Measurements from ENCODE around the gene GABRG3.

GABRG3 gene

GRCh38 chr15:27097506-27097905, 126.5 kb downstream of the GABRG3 start:
- DNase-seq (ENCODE audit: low read depth) = no peak

DNA sequence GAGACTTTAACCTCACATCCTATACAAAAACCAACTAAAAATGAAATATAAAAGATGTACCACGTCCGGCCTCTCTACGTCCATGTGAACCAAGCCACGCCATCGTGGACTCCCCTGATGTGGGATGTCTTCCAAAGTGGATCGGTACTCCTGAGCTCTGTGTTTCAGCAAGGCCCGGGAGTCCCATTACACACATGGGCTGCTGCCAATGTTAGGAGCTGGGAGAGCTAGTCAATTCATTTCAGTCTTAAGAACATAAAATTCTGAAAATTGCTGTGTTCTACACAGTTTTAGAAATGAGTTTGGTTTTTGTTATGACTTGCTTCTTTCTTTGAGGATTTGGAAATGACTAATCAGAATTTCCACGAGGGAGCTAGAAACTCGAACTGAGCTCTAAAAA, 131.0 kb downstream of the GABRG3 start:
- DNase-seq (ENCODE audit: low read depth) = no peak

GRCh38 chr15:27111323-27111722, 140.3 kb downstream of the GABRG3 start:
- DNase-seq (ENCODE audit: low read depth) = no peak

DNA sequence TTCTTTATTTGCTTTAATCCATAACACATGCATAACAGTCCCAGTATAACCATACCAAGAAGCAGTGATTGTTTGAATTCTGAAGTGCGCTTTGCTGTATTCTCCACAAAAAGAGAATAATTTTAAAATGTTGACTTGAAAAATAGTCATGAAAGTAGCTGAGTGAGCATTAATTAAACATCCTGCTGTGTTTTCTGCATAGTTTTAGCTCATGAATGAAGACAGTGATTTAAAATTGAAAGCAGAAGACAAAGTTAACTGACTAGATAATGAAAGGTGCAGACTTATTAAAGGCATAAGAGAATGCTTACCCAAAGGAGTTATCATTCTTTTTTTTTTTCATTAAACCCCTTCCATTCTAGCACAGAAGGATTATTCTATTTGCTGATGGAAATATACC, 143.5 kb downstream of the GABRG3 start:
- no peak for DNase-seq (ENCODE audit: low read depth)

DNA sequence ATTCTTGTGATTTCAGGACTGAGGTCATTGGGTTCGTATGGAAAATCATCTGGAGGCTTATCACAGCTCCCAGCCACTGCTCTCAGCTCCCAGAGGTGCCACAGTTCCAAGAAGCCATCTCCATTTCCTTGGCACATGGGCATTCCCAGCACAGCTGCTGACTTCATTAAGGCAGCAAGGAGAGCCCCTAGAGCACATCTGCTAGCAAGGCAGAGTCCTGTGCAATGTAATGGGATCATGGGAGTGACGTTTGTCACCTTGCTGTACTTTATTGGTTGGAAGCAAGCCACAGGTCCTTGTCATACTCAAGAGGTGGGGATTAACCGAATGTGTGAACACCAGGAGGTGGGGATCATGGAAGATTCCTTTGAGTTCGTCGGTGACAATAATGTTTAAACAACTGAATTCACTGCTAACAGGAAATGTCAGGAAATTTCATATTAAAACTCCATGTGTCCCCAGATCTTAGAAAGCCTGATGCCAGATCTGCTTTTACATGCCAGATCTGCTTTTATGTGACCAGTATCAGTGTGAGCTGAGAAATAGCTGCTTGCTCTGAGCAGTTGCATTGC, 148.8 kb downstream of the GABRG3 start:
- DNase-seq (ENCODE audit: low read depth) = no peak

DNA sequence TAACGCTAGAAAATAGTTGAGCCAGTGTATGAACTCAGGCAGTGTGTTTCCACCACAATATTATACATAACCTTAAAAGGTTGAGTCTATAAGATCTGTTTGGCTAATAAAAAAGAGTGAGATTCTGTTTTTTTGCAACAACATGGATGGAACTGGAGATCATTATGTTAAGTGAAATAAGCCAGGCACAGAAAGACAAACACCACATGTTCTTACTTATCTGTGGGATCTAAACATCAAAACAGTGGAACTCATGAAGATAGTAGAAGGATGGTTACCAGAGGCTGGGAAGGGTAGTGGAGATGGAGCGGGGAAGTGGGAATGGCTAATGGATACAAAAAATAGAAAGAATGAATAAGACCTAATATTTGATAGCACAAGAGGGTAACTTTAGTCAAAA, 150.7 kb downstream of the GABRG3 start:
- DNase-seq (ENCODE audit: low read depth) = no peak

DNA sequence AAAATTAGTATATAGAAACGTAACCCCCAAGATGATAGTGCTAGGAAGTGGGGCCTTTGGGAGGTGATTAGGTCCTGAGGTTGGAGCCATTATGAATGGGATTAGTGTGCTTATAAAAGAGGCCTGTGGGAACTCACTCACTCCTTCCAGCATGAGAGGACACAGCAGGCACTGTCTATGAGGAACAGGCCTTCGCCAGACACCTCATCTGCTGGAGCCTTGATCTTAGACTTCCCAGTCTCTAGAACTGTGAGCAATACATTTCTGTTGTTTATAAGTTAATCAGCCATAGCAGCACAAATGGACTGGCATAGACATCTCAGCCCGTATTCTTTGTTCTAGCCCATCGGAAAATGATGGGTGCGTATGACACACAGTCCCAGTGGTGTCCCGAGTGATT, 152.3 kb downstream of the GABRG3 start:
- no peak for DNase-seq (ENCODE audit: low read depth)

- DNase-seq (ENCODE audit: low read depth) = no peak
Observed at GRCh38 chr15:27123808-27124207, 152.8 kb downstream of the GABRG3 start.

- DNase-seq (ENCODE audit: low read depth) = no peak
Observed at GRCh38 chr15:27124287-27124871, 153.4 kb downstream of the GABRG3 start.

GRCh38 chr15:27125185-27125584, 154.2 kb downstream of the GABRG3 start:
- no peak for DNase-seq (ENCODE audit: low read depth)

DNA sequence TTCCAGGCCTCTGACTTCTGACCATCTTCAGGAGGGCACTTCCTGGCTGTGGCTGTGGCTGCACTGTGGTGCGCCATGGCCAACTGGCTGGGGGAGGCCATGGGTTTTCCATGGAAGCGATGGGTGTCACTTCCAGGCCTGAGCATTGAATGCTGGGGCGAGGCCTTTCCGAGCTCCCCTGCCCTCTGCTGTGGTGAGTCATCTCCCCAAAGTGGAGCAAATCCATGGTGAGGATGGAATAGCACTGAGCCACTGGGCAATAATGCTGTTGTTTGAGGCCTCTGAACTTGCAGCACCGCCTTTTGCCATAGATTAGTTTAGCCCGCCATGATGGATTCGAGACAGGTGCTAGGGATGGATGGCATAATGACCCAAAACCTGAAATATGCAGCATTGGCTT, 155.5 kb downstream of the GABRG3 start:
- no peak for DNase-seq (ENCODE audit: low read depth)

DNA sequence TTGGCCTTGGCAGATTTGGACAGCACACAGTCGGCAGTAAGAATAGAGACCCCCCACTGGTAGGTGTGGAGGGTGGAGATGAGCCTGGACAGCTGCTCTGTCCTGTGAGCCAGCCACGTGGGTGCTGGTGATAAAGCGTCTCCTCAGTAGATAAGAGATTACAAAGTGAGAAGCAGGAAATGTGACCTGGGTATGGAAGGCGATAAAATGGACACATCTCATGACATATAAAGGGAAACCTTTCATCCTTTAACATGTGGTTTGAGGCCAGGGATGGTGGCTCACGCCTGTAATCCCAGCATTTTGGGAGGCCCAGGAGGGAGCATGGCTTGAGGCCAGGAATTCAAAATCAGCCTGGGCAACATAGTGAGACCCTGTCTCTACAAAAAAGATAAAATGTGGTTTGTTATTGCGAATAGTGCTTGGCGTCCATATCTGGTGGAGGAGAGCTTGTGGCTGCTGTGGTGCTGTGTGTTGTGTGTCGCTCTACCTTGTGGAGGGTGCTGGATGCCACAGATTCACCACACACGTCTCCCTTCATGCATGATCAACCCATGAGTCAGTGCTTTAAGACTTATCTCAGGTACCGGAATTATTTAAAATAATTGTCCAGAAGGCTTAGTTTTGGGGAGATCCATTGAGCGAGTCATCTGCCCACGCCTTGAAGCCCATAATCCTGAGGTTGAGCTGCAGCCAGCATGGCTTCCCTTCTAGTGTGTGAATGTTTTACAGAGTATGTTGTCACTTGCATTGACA, 157.0 kb downstream of the GABRG3 start:
- DNase-seq (ENCODE audit: low read depth) = no peak

DNA sequence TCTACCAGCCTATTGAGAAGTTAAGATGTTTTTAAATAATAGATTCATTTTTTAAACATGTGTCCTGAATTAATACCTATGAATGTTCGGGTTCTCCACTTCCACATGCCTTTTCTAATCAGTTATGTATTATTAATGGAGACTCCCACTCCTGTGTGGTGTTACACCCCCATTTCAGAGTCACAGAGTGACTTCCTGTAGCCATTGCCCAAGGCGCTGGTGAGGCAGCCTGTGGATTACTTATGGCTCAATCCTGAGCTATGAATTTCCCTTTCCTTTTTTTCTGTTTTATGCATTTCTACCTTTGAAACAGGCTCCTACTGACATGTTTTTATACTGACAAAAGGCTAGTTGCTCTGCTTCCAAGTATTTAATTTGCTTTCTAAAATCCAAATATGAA, 162.3 kb downstream of the GABRG3 start:
- DNase-seq (ENCODE audit: low read depth) = no peak

DNA sequence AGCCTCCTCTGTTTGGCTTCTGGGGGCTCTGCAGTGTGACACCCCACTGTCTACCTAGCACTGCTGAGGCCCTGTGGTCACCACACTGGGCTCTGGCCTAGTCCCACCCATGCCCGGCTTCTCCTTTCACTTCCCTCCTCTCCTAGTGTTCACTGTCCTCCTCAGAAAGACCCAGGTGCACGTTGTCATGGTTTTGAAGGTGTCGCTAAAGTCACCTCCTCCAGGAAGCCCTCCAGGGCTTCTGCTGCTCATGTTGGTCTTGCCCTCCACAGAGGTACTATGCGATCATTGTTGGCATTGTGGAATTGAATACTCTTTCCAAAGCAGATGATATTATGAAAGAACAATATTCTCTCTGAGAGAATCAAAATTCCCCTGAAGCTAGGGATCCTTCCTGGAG, 163.5 kb downstream of the GABRG3 start:
- no peak for DNase-seq (ENCODE audit: low read depth)

GRCh38 chr15:27135151-27135550, 164.2 kb downstream of the GABRG3 start:
- DNase-seq (ENCODE audit: low read depth) = no peak

- DNase-seq (ENCODE audit: low read depth) = no peak
Observed at GRCh38 chr15:27137127-27137526, 166.1 kb downstream of the GABRG3 start.

DNA sequence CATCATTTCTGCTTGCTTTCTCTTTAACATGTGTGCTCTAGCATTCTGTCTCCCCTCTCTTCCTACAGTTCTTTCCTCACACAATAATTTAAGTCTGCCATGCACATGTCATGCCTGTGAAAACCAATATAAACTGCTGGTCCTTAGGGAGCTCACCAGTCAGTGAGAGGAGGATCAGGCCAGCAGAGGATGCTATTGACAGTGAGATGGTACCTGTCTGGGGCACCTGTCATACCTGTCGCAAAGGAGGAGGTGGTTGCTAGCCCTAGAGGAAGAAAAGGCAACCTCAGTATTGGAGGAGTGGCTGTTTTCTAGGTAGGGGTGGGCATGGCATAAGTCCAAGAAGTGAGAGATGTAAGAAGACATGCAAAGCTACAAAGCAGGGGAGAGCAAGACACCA, 194.6 kb downstream of the GABRG3 start:
- DNase-seq (ENCODE audit: low read depth) = no peak

DNA sequence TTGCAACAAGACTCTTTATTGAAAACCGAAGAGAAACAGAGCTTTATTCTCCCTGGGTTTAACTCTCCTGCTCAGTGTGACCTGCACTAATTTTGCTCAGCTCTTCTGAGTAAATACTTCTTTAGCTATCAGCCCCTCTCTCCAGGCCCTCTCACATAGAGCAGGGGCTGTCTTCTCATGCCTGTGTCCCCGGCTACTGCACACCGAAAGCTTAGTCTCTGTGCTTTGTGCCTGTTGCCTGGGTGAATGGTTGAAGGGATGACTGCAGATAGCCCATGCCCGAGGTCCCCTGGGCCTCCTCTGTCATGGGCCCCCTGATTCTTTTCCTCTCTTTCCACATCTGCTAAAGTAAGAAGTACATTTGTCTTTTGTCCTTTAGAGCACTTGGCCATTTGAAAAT, 195.9 kb downstream of the GABRG3 start:
- DNase-seq (ENCODE audit: low read depth) = no peak

GRCh38 chr15:27167738-27168137, 196.8 kb downstream of the GABRG3 start:
- DNase-seq (ENCODE audit: low read depth) = no peak

DNA sequence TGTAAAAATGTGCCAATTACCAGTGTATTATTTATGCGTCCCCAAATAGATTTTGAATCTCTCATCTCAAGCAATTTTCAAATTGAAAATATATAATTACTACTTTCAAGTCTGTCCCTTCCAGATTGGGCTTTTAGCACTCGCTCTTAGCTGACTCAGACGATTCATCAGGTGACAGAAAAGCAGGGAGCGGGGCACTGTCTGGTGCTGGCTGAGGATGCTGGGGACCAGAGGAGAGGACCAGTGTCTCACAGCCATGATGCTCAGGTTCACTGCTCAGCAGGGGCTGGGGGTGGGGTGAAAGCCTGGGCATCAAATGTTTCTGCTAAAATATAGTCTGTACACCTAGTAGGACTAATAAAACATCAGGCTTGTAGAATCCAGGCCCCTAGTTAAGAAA, 199.9 kb downstream of the GABRG3 start:
- no peak for DNase-seq (ENCODE audit: low read depth)

- no peak for DNase-seq (ENCODE audit: low read depth)
Observed at GRCh38 chr15:27172821-27173220, 201.8 kb downstream of the GABRG3 start.

DNA sequence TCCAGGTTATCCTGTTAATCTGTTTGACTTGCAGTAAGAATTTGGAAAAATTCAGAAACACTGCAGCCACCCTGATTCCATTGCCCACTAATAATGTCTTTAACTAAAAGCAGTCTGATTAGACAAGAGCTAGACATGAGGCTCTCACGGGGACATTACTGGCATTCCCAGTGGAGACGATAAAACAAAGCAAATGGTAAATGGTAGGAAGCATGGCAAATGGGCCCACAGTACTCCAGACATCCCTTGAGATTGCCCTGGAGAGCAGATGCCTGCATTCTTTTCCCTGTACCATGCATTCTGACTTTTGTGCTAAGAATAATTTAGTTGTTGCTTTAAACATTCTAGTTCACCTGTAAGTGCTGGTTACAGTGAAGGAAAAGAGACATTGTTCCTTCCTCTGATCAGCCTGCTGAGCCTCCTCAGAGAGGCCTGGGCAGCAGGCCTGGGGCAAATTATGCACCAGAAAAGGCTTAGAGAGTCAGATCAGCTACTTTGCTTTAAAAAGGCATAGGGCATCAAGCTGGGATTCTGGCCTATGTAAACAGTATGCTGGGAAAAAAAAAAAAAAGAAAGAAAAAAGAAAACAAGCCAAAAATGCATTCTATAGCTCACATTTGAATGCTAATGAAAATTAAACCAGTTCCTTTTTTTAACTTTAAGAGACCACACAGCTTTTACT, 204.6 kb downstream of the GABRG3 start:
- no peak for DNase-seq (ENCODE audit: low read depth)

DNA sequence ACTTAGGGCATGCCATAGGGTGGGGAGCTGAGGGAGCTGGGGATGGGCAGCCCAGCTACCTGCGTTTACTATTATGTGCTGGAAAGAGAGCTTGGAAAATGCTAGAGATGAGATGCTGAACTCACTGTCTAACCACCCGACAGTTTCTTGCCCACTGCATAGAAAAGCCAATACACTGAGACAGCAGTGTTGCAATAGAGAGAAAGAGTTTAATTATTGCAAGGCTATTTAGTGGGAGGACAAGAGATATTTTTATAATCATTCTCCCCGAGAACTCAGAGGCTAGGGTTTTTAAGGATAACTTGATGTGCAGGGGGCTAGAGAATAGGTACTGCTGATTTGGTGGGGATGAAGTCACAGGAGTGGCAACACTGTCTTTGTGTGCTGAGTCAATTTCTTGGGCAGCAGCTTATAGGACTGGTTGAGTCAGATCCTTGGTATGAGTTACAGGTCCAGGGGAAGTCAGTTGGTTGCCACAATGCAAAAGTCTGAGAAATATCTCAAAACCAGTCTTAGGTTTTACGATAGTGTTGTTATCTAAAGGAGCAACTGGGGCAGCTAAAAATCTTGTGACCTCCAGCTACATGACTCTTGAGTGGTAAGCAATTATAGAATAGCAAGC, 205.9 kb downstream of the GABRG3 start:
- DNase-seq (ENCODE audit: low read depth) = no peak
